Midbrain (tissue), 1 donor: ENCODE data around the gene ARHGAP26.

Experiments
- DNase-seq: peaks from one replicate; lab custom pipeline; 2025; lab: John Stamatoyannopoulos, UW

Gene ARHGAP26

DNA sequence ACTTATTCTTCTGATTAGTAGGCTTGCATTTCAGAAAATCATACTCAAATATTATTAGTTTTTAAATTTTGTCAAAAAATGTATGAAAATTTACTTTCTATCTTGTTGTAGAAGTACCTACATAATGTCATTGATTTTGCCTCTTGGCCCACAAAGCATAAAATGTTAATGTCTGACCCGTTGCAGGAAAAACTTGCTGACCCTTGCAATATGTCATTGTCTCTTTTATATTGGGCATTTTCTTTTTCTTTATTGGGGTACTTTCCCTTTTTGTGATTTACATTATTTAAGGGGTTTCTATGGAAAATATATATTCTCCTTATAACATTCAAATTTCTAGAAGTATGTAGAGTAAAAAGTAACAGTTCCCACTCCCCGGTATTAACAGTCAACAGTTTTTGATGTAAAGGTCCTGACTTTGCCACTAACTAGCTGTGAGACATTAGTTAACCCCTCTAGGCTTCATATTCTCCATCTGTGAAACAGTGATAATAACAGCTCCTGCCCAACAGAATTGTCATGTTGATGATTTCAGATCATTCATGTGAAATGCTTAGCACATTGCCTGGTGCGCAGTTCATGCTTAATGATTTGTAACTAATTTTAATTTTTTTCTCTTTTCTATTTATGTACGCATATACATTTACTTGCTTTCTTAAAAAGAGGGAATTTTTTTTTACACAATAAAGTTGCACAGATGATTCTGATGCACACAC is 243.2 kb downstream of the ARHGAP26 start:
- no peak for DNase-seq

DNA sequence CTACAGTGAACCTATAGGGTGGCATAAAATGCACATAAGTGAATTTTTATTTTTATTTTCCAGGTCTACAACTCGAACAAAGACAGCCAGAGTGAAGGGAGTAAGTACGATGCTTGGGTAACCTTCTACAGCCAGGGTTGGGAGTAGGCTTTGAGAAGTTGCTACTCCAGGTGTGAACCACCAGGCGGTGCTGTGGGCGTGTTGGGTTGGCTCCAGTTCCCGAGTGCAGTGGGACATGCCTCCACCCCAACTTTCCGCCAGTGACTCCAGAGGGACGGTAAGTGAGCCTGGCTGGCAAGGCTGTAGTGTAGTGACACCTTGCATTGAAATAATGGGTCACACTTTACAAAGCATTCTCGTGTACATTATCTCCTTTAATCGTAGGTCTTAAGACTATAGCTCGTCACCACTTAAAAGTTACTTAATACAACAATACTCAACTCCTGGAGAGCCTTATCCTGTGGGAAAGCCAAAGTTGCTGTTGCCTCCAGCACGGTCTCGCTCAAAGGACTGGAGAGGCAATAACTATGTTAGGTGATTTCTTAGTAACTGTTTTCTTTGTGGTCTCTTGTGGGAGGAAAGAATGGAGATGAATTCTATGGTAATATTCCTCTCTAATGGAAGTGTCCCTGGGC is 244.0 kb downstream of the ARHGAP26 start:
- DNase-seq = no peak

- DNase-seq = no peak
These were observed 246.8 kb downstream of the ARHGAP26 start for GRCh38 chr5:143016777-143017516.

- DNase-seq = no peak
These were observed 247.4 kb downstream of the ARHGAP26 start for GRCh38 chr5:143017541-143017940.

- no peak for DNase-seq
These were observed 247.8 kb downstream of the ARHGAP26 start for GRCh38 chr5:143017992-143018391.

GRCh38 chr5:143019157-143019556 is 249.0 kb downstream of the ARHGAP26 start:
- no peak for DNase-seq

DNA sequence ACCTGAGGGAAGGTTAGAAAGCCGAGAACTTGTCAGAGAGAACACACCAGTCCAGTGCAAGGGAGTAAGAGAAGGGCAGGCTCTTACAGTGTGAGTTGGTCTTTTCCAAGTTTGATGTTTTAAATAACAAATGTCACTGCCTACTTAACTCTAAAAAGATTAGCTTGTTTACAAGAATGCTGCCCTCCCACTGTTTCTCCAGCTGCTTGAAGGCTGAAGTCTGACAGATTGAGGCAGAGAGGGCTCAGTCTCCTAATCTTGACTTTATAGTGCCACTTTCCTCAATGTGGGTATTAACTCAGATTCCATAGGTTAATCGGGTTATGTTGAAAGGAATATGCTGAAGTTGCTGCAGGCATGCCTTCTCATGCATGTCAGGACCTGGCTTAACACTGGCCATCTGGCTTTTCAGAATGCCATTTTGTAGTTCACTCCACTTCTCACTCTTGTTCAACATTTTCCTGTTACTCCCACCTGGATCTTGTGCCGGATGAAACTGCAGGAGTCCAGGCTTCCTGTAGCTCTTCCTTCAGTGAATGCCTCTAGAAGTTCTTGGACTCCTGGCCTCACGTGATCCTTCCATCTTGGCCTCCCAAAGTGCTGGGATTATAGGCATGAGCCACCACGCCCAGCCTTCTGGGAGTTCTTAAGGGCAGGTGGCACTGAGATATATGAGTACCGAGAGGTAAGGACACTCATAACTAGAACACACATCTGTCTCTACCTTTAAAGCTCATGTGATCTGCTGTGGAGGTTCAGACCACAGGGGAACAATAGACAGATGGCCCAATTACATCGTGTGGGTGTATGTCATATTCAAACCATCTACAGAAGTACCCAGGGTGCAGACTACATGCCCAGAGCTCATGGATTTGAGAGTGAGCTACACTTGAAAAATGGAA is 249.7 kb downstream of the ARHGAP26 start:
- DNase-seq = no peak

DNA sequence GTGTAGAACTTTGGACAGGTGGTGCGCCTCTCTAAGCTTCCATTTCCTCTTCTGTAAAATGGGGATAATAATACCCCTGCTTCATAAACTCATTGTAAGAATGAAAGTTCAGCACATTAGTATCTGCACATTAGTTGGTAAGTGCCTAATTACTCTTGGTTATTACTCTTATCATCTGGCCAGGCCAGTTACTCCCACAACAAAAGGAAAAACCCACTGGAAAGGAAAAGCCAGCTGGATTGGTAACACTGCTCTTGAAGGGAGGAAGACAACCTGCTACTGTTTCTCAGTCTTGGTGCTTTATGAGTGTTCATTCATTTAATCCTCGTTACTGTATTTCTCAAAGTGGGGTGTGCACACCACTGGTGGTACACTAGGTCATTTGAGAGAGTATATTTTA is 251.4 kb downstream of the ARHGAP26 start:
- no peak for DNase-seq

DNA sequence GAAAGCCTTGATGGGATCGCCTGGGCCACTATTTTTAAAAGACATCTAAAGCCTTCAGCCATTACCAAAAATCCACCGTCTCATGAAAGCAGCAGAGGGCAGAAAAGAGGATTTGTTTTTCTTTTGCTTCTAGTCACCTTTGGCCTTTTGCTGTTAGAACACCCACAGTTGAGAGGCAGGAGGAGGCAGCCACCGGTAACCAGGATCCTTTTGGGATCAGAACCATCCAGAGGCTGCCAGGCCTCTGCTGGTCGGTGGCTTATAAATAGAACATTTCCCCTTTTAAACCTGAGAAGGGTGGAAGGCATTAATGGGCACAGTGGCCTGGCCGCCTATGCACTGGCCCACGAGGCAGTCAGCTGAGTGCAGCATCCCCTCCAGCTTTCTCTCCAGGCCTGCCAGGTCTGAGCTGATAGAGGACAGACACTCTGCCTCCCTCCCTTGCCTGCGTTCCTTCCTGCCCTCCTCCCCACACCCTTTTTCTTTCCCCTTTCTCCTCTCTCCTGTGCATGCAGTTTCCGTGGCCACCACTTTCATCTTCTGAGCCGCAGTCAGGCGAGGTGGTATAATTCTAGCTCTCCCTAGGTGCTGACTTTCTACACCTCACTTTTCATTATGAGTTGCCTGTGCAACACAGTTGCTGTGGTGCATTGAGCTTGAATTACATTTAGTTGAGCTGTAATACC is 253.4 kb downstream of the ARHGAP26 start:
- DNase-seq = peak; percentile 49

DNA sequence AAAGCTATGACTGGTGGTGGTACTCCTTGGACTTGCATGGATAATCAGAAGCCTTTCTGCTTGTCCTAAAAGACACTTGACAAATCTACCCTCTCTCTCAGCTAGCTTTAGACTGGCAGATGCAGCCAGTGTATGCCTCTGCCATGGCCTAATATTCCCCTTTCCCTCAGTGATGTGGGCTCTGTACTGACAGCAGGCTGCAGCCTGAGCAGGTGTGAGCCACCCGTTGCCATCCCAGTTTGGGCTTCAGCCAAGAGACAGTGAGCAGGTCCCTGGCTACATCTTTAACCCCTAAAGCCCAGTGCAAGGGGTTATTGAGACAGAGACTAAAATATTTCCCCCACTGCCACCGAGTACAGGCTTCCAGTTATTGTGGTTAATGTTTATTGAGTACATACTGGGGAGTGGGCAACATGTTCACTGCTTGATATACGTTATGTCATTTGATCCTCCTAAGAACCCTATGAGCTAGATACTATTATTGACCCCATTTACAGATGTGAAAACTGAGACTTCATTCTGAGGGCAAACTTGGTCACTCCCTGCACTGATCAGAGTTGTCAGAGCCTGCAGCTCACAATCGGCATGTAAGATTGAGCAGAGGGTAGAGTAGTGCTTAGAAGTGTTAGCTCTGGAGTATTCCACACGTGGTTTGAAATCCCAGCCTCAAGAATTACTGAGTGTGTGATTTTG is 254.2 kb downstream of the ARHGAP26 start:
- no peak for DNase-seq

GRCh38 chr5:143025376-143025775 is 255.2 kb downstream of the ARHGAP26 start:
- DNase-seq = no peak

DNA sequence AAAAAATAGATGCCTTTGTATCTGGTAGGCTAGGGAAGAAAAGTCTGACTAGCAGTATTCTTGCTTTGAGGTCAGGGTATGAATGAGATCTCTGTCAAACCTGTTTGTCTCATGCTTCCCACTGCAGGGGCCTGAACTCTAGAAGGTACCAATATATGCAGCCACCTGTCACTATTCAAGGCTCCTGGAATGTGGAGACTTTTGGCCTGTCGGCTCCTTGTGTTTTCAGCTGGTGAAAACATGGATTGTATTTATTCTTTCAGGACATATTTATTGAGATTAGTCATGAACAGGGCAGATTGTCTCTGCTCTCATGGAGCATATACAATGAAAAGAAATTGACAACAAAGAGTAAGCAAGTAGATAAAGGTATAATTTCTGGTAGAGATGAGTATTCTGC is 255.8 kb downstream of the ARHGAP26 start:
- no peak for DNase-seq

DNA sequence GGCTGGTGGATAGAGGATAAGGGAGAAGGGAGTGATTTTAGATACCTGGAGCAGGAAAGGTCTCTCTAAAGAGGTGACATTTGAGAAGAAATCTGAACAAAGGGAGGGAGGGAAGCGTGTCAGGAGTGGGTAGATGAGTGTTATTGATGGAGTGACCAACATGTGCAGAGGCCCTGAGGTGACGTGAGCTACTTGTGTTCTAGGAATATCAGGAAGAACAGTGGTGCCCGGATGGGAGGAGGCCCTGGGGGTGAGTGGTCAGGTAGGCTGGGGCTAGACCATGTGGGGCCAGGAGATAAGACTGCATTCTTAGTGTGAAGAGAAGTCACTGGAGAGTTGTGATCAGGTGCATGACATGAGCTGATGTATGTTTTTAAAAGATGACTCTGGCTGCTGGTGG is 256.2 kb downstream of the ARHGAP26 start:
- no peak for DNase-seq

DNA sequence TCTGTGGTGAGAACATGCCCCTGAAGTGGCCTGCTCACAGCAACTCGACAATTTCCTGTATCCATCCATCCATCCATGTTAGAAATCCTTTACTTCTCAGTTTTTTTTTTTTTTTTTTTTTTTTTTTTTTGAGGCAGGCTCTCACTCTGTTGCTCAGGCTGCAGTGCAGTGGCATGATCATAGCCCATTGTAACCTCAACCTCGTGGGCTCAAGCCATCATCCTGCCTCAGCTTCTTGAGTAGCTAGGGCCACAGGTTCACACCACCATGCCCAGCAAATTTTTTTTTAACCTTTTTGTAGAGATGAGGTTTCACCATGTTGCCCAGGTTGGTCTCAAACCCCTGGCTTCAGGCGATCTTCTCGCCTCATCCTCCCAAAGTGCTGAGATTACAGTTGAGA is 259.1 kb downstream of the ARHGAP26 start:
- no peak for DNase-seq

- DNase-seq = no peak
These were observed 260.2 kb downstream of the ARHGAP26 start for GRCh38 chr5:143030349-143030748.

DNA sequence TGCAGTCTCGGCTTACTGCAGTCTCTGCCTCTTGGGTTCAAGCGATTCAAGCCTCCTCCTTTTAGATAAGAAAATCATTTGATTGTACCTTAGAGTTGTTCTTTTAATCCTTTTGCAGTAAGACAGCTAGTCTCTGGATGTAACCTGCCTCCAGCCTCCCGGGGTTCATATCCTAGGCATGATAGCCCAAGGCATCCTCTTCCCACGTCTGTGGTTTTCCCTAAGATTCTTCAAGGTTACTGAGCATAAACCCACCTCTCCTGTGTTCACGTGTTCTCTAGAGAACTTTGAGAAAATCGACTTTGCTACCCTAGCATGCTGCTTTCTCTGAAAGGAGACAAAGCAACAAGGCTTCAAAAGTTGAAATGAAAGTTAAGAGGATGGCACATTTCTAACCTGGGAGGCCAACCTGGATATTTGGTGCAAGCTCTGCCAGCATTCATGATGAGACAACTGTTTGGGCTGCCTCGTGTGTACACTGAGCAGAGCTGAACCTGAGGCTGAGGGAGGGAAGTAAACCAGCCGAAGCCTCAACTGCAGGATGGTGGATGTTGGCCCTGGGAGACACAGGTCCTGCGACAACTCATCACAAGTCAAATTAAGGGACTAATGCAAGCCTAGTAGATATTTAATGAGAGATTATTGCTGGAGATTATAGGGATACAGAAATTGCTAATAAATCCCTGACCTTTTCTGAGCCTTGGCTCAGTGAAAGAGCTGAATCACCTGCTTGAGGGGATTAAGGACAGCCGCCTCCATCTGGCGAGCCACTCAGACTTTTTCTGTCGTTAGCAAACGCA is 261.8 kb downstream of the ARHGAP26 start:
- DNase-seq = no peak

DNA sequence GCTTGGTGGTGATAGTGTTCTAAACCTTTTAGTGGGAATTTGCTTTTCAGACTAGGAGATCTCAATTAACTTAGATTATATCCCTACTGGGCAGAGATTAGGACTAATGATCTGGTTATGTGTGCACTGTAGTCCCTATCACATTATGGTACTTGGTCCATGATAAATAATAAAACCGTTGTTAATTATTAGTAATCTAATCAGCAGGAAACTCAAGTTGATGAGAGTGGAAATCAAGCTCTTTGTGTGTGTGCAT is 262.3 kb downstream of the ARHGAP26 start:
- no peak for DNase-seq

GRCh38 chr5:143033535-143034250 is 263.5 kb downstream of the ARHGAP26 start:
- no peak for DNase-seq

- no peak for DNase-seq
These were observed 266.2 kb downstream of the ARHGAP26 start for GRCh38 chr5:143036146-143036927.
